ENCODE data around the gene MYADML2. TPM values are rescaled to one million over a fixed set of nuclear protein-coding genes. Genes with fewer than 3 reads are reported as not detected.
A peak's percentile ranks its signal among the peaks of the same experiment; 100 is the strongest.

MYADML2 gene
- total RNA-seq, 1 experiment from 2014 or later = 0.46 TPM

- no peak for TF ChIP-seq JAZF1 (CRISPR knock-in tag; IDR thresholded peaks at IDR 0.05)
- Mint-ChIP-seq H3K4me1 (peaks cover 3% of the 10 kb centered on the region; the same call in 1 of the 2 replicates), H3K27me3 (ENCODE audit: low read depth) (no peaks in the 10 kb centered on the region; the same call in 1 of the 2 replicates), H3K27ac (no peak overlapping the region), H3K9me3 (no peaks in the 10 kb centered on the region), H3K4me3 (no peak overlapping the region), H3K36me3 (no peaks in the 10 kb centered on the region)
- ATAC-seq = no peak
- no peak for DNase-seq (ENCODE audit: low spot score)
- POLR2A ChIA-PET = no interaction called here
- CTCF ChIA-PET = no interaction called here
Measured at GRCh38 chr17:81907219-81908145, 39.6 kb downstream of the MYADML2 start.

- CTCF ChIA-PET = no interaction called here
- H3K4me1 Mint-ChIP-seq = peaks cover 3% of the 10 kb centered on the region; the same call in 1 of the 2 replicates
- peaks cover under 1% of the 10 kb centered on the region for H3K27me3 Mint-ChIP-seq (ENCODE audit: low read depth)
- POLR2A ChIA-PET = no interaction called here
- no peaks in the 10 kb centered on the region for H3K36me3 Mint-ChIP-seq
- H3K9me3 Mint-ChIP-seq = no peaks in the 10 kb centered on the region
- H3K27ac Mint-ChIP-seq = no peak overlapping the region
- ATAC-seq (no peak), DNase-seq (ENCODE audit: low spot score) (peak; percentile 60)
- TF ChIP-seq SMAD4 (CRISPR knock-in tag; IDR thresholded peaks at IDR 0.05) (no peak), ZNF317 (CRISPR knock-in tag; IDR thresholded peaks at IDR 0.05; ENCODE audit: borderline replicate concordance, low read depth) (no peak), ARID4B (CRISPR knock-in tag; IDR thresholded peaks at IDR 0.05; ENCODE audit: borderline replicate concordance) (no peak), ESRRA (CRISPR knock-in tag; IDR thresholded peaks at IDR 0.05; ENCODE audit: borderline replicate concordance) (no peak), ZNF138 (CRISPR knock-in tag; conservative IDR thresholded peaks at IDR 0.05) (no peak), TCF7 (CRISPR knock-in tag; IDR thresholded peaks at IDR 0.05; ENCODE audit: low read depth) (no peak), ZBTB43 (CRISPR knock-in tag; IDR thresholded peaks at IDR 0.05) (no peak), FOXP1 (CRISPR knock-in tag; IDR thresholded peaks at IDR 0.05; ENCODE audit: borderline replicate concordance) (no peak)
- H3K4me3 Mint-ChIP-seq = no peak overlapping the region
Measured at GRCh38 chr17:81906476-81907218, 40.4 kb downstream of the MYADML2 start.

GRCh38 chr17:81905993-81906392, 41.0 kb downstream of the MYADML2 start:
- Mint-ChIP-seq H3K27ac (no peak overlapping the region), H3K4me3 (no peak overlapping the region), H3K9me3 (no peaks in the 10 kb centered on the region), H3K27me3 (ENCODE audit: low read depth) (peaks cover 7% of the 10 kb centered on the region), H3K36me3 (no peaks in the 10 kb centered on the region), H3K4me1 (peaks cover 3% of the 10 kb centered on the region; the same call in 1 of the 2 replicates)
- ATAC-seq = no peak
- POLR2A ChIA-PET = no interaction called here
- CTCF ChIA-PET = no interaction called here
- DNase-seq (ENCODE audit: low spot score) = no peak
- TF ChIP-seq ZNF219 (CRISPR knock-in tag; IDR thresholded peaks at IDR 0.05; ENCODE audit: borderline replicate concordance) (no peak), TP53 (CRISPR knock-in tag; IDR thresholded peaks at IDR 0.05) (no peak), ESRRA (CRISPR knock-in tag; IDR thresholded peaks at IDR 0.05; ENCODE audit: borderline replicate concordance) (no peak), ZNF121 (CRISPR knock-in tag; IDR thresholded peaks at IDR 0.05) (no peak), FOXP4 (CRISPR knock-in tag; IDR thresholded peaks at IDR 0.05) (no peak), IRF2 (CRISPR knock-in tag; IDR thresholded peaks at IDR 0.05; ENCODE audit: borderline replicate concordance, low read depth) (no peak), MAX (CRISPR knock-in tag; IDR thresholded peaks at IDR 0.05) (no peak), ZMAT4 (CRISPR knock-in tag; IDR thresholded peaks at IDR 0.05) (no peak), TEAD1 (CRISPR knock-in tag; IDR thresholded peaks at IDR 0.05) (no peak), CREB1 (CRISPR knock-in tag; IDR thresholded peaks at IDR 0.05) (no peak), SMAD3 (CRISPR knock-in tag; IDR thresholded peaks at IDR 0.05; ENCODE audit: borderline replicate concordance) (no peak), IRF1 (CRISPR knock-in tag; IDR thresholded peaks at IDR 0.05) (no peak), NFE2L1 (CRISPR knock-in tag; IDR thresholded peaks at IDR 0.05) (no peak), NR2C2 (CRISPR knock-in tag; IDR thresholded peaks at IDR 0.05) (no peak)
